ENCODE data around the gene ME3. TPM values are rescaled to one million over a fixed set of nuclear protein-coding genes. Genes with fewer than 3 reads are reported as not detected.
A peak's percentile ranks its signal among the peaks of the same experiment; 100 is the strongest.

ME3 gene
- total RNA-seq, 1 donor: 56.9 TPM

GRCh38 chr11:86486261-86487030, 186.0 kb downstream of the ME3 start:
- no peak overlapping the region for H3K4me3 ChIP-seq (ENCODE audit: low read depth, low read length)
- no peak for DNase-seq (ENCODE audit: low read depth)
- TF ChIP-seq, protein P1, sequence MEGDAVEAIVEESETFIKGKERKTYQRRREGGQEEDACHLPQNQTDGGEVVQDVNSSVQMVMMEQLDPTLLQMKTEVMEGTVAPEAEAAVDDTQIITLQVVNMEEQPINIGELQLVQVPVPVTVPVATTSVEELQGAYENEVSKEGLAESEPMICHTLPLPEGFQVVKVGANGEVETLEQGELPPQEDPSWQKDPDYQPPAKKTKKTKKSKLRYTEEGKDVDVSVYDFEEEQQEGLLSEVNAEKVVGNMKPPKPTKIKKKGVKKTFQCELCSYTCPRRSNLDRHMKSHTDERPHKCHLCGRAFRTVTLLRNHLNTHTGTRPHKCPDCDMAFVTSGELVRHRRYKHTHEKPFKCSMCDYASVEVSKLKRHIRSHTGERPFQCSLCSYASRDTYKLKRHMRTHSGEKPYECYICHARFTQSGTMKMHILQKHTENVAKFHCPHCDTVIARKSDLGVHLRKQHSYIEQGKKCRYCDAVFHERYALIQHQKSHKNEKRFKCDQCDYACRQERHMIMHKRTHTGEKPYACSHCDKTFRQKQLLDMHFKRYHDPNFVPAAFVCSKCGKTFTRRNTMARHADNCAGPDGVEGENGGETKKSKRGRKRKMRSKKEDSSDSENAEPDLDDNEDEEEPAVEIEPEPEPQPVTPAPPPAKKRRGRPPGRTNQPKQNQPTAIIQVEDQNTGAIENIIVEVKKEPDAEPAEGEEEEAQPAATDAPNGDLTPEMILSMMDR (IDR thresholded peaks at IDR 0.05; ENCODE audit: insufficient read depth, low read length): no peak

GRCh38 chr11:86484795-86485166, 187.6 kb downstream of the ME3 start:
- DNase-seq (ENCODE audit: low read depth): no peak
- no peak overlapping the region for H3K4me3 ChIP-seq (ENCODE audit: low read depth, low read length)
- TF ChIP-seq, protein P1 (IDR thresholded peaks at IDR 0.05; ENCODE audit: insufficient read depth, low read length): no peak

GRCh38 chr11:86483940-86484794, 188.2 kb downstream of the ME3 start:
- TF ChIP-seq, protein P1 (IDR thresholded peaks at IDR 0.05; ENCODE audit: insufficient read depth, low read length): no peak
- no peak overlapping the region for H3K4me3 ChIP-seq (ENCODE audit: low read depth, low read length)

GRCh38 chr11:86483610-86483939, 188.8 kb downstream of the ME3 start:
- DNase-seq (ENCODE audit: low read depth): no peak
- TF ChIP-seq, protein P1 (IDR thresholded peaks at IDR 0.05; ENCODE audit: insufficient read depth, low read length): no peak
- H3K4me3 ChIP-seq (ENCODE audit: low read depth, low read length): no peak overlapping the region

More at GRCh38 chr11:86483940-86484794, 188.2 kb downstream of the ME3 start:
- DNase-seq (ENCODE audit: low read depth): peak; percentile 100

- H3K4me3 ChIP-seq (ENCODE audit: low read depth, low read length): no peak overlapping the region
- DNase-seq (ENCODE audit: low read depth): no peak
Measured at GRCh38 chr11:86482692-86483091, 189.7 kb downstream of the ME3 start.

DNA sequence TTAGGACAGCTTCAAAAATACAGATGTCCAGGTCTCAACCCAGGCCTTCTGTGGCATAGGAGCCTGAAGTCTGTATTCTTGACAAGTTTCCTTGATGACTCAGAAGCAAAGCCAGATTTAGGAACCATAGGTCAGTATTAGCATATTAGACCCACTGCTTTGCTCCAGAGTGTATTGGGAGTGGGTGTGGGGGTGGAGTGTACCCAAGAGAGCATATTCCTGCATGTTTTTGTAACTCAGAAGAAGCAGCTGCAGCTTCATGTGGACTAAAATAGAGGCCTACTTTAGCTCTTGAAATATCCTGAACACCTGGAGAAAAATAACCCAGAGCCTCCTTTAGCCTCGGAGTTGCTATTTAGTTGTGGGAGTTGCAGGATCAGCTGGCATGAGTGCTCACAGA, 191.0 kb downstream of the ME3 start:
- no peak overlapping the region for H3K4me3 ChIP-seq (ENCODE audit: low read depth, low read length)
- TF ChIP-seq, protein P1 (IDR thresholded peaks at IDR 0.05; ENCODE audit: insufficient read depth, low read length): no peak
- DNase-seq (ENCODE audit: low read depth): no peak

More at GRCh38 chr11:86482692-86483091, 189.7 kb downstream of the ME3 start:
- TF ChIP-seq, protein P1 (IDR thresholded peaks at IDR 0.05; ENCODE audit: insufficient read depth, low read length): no peak

Data from fibroblast of the aortic adventitia (primary cell).